GM12878 (cell line): ENCODE results near the gene RIT2. TPM values are rescaled to one million over a fixed set of nuclear protein-coding genes. Genes with fewer than 3 reads are reported as not detected.

Experiments
- ATAC-seq: fragments of 200-7000 bp; cut with Tn5 transposase; 3 replicates; pipeline ENCODE4 v1.9.1; 2020; ENCODE audit warnings: mild to moderate bottlenecking, moderate library complexity
- BruUV-seq: library from RNA; stranded (reverse); fragments of 400-500 nt; replicated peaks from 2 replicates; lab custom pipeline; 2021; lab: Mats Ljungman, UMichigan
- CTCF ChIA-PET: fragments of 300-600 bp; sonication (Branson Sonifier 250); formaldehyde crosslinking; extraction: SDS; loops from one replicate; lab custom pipeline; 2021; ENCODE audit warnings: inconsistent platforms; lab: Yijun Ruan, JAX
- POLR2A ChIA-PET: fragments of 350-600 bp; formaldehyde crosslinking; extraction: SDS; loops from one replicate; lab custom pipeline; 2021; ENCODE audit warnings: inconsistent platforms; lab: Charles Lee
- RAD21 ChIA-PET: fragments of 300-600 bp; sonication (Branson Sonifier 250); formaldehyde crosslinking; loops from one replicate; lab custom pipeline; 2023; ENCODE audit warnings: antibody characterized with exemption; ENCODE audit not compliant: unreplicated experiment; lab: Charles Lee
- SMC1A ChIA-PET: fragments of 300-600 bp; sonication (Branson Sonifier 250); formaldehyde crosslinking; loops from one replicate; lab custom pipeline; 2023; ENCODE audit not compliant: unreplicated experiment, uncharacterized antibody; lab: Charles Lee
- DNase-seq: peaks from one replicate; pipeline ENCODE4 v3.0.0-alpha.2; 2011; ENCODE audit warnings: low read depth, low spot score
- FAIRE-seq: peaks from 3 replicates; lab custom pipeline; 2011; peaks lifted over from hg19 to GRCh38; lab: Jason Lieb, UNC
- H2AFZ ChIP-seq: 2 replicates; pipeline ENCODE4 v1.6.0; 2011; ENCODE audit warnings: low read depth, low read length, control low read depth; ENCODE audit not compliant: control insufficient read depth
- H3K27ac ChIP-seq: 2 replicates; pipeline ENCODE4 v1.5.1; 2011; ENCODE audit warnings: control low read depth; ENCODE audit not compliant: control insufficient read depth, insufficient read depth
- H3K27me3 ChIP-seq, 2 experiments: replicated peaks in 1 of 2; 2 replicates each; pipeline versions ENCODE4 v1.6.0 to v1.6.1; 2011; ENCODE audit warnings: low read length in 1 of 2; ENCODE audit not compliant: control insufficient read depth in 2 of 2, insufficient read depth in 2 of 2
- H3K36me3 ChIP-seq, 2 experiments: 2 replicates each; pipeline ENCODE4 v1.5.1; 2011; ENCODE audit warnings: low read length in 1 of 2; ENCODE audit not compliant: control insufficient read depth in 2 of 2, insufficient read depth in 2 of 2
- H3K4me1 ChIP-seq: 2 replicates; pipeline ENCODE4 v1.6.1; 2011; ENCODE audit warnings: mild to moderate bottlenecking, low read length, moderate library complexity, mixed read lengths; ENCODE audit not compliant: control insufficient read depth, insufficient read depth
- H3K4me2 ChIP-seq: 2 replicates; pipeline ENCODE4 v1.6.0; 2011; ENCODE audit warnings: control low read depth; ENCODE audit not compliant: control insufficient read depth, insufficient read depth
- H3K4me3 ChIP-seq: fragments of 200-600 bp; sonication (generic); 2 replicates; pipeline ENCODE4 v1.5.1; 2016
- H3K79me2 ChIP-seq: 2 replicates; pipeline ENCODE4 v1.6.0; 2011; ENCODE audit warnings: low read length; ENCODE audit not compliant: control insufficient read depth, insufficient read depth
- H3K9ac ChIP-seq: 2 replicates; pipeline ENCODE4 v1.8.0; 2011; ENCODE audit warnings: low read length, control low read depth, mixed read lengths; ENCODE audit not compliant: control insufficient read depth, insufficient read depth
- H3K9me3 ChIP-seq: replicated peaks from 3 replicates; pipeline ENCODE4 v1.5.1; 2011; ENCODE audit warnings: mild to moderate bottlenecking, low read length; ENCODE audit not compliant: control insufficient read depth, insufficient read depth
- H4K20me1 ChIP-seq: 2 replicates; pipeline ENCODE4 v1.6.0; 2011; ENCODE audit not compliant: control insufficient read depth, insufficient read depth
- BACH1 ChIP-seq: fragments of 450-650 bp; IDR thresholded peaks from 2 replicates; pipeline ENCODE4 v1.6.1; 2017; ENCODE audit warnings: mild to moderate bottlenecking, borderline replicate concordance
- GABPA ChIP-seq: IDR thresholded peaks from 2 replicates; pipeline ENCODE4 v1.6.1; 2014; ENCODE audit warnings: antibody characterized with exemption, low read depth, mild to moderate bottlenecking, inconsistent platforms
- POLR2AphosphoS2 ChIP-seq: IDR thresholded peaks from 2 replicates; pipeline ENCODE4 v1.6.1; 2011; ENCODE audit warnings: low read depth, mild to moderate bottlenecking, low read length, improper control_type of control experiment, moderate library complexity
- RCOR1 ChIP-seq: conservative IDR thresholded peaks from 2 replicates; pipeline ENCODE4 v1.6.1; 2012; ENCODE audit warnings: low read depth, low read length, improper control_type of control experiment
- RUNX3 ChIP-seq: IDR thresholded peaks from 2 replicates; pipeline ENCODE4 v1.6.1; 2012; ENCODE audit warnings: low read length, inconsistent platforms
- SUPT20H ChIP-seq: IDR thresholded peaks from 2 replicates; pipeline ENCODE4 v1.6.1; 2011; ENCODE audit warnings: low read depth, mild to moderate bottlenecking, low read length, moderate library complexity, borderline replicate concordance; ENCODE audit not compliant: control insufficient read depth
- ZNF384 ChIP-seq: IDR thresholded peaks from 2 replicates; pipeline ENCODE4 v1.6.1; 2012; ENCODE audit warnings: low read depth, mild to moderate bottlenecking, low read length, improper control_type of control experiment, borderline replicate concordance
- ZNF622 ChIP-seq: fragments of 450-650 bp; IDR thresholded peaks from 2 replicates; pipeline ENCODE4 v1.6.1; 2017; ENCODE audit warnings: mild to moderate bottlenecking, inconsistent platforms
- WGBS: methylation state at CpG from one replicate; pipeline ENCODE4 v1.1.6; 2016; ENCODE audit warnings: low lambda C conversion rate; ENCODE audit not compliant: insufficient replicate concordance, insufficient coverage; ENCODE audit errors: missing lambda C conversion rate; 5-methylcytosine and 5-hydroxymethylcytosine counted together
- in situ Hi-C: fragments of 300-500 bp; cut with MboI; formaldehyde crosslinking; loops from 9 replicates; pipeline ENCODE4 v1.14.3; 2018; ENCODE audit warnings: mixed read lengths
- intact Hi-C: fragments of 100-400 bp; cut with micrococcal nuclease; formaldehyde crosslinking; loops from one replicate; pipeline ENCODE4 v1.14.2; 2022; ENCODE audit not compliant: unreplicated experiment
- polyA plus RNA-seq, 11 experiments: library from polyadenylated mRNA; depleted of rRNA in 4 of 11; unstranded in 6 of 11; stranded (reverse) in 5 of 11; fragments of >200 nt; fragmentation: Nextera tagmentation in 4 of 11; fragmentation: Illumina TruSeq in 1 of 11; extraction: Ambion mirVana in 4 of 11; extraction: Trizol in 1 of 11; gene quantifications; 1 replicate in 1 of 11; 2 replicates in 10 of 11; pipeline versions ENCODE4 v1.2.1 to v1.2.3, GENCODE V29; 2011 to 2016; ENCODE audit warnings: inconsistent platforms in 2 of 11, missing spikeins in 2 of 11, low read depth in 1 of 11
- total RNA-seq, 4 experiments: library from RNA; depleted of rRNA in 3 of 4; stranded (reverse); fragments of >200 nt in 3 of 4; fragmentation: Illumina TruSeq in 1 of 4; extraction: Trizol in 1 of 4; gene quantifications; 2 replicates each; pipeline versions ENCODE4 v1.2.1 to v1.2.3, GENCODE V29; 2013 to 2021
- TF ChIP-seq, protein P1 (sequence below): IDR thresholded peaks from 2 replicates; pipeline ENCODE4 v1.6.1; 2012; ENCODE audit warnings: improper control_type of control experiment, low read depth, low read length; ENCODE audit not compliant: insufficient replicate concordance
- TF ChIP-seq, protein P2 (sequence below): fragments of 450-650 bp; IDR thresholded peaks from 2 replicates; pipeline ENCODE4 v1.6.1; 2016; ENCODE audit warnings: mild to moderate bottlenecking

RIT2 gene
- total and polyA plus RNA-seq, 10 of the 15 experiments (the other 5 are each of a cell fraction or from before 2014, with no cell fraction given) = not detected

- POLR2A ChIA-PET = no interaction called here
- intact Hi-C loops = no loop called here
- DNase-seq = no peak
- Histone ChIP-seq H3K27ac (no peak overlapping the region), H3K79me2 (no peaks in the 10 kb centered on the region), H3K4me3 (no peak overlapping the region), H3K36me3 (no peaks in the 10 kb centered on the region), H3K9ac (no peak overlapping the region), H3K4me2 (no peak overlapping the region), H2AFZ (no peak overlapping the region), H3K27me3 (no peaks in the 10 kb centered on the region), H4K20me1 (no peaks in the 10 kb centered on the region)
- in situ Hi-C loops = no loop called here
- CTCF ChIA-PET = no interaction called here
- no TSS peak for BruUV-seq
- peak; percentile 57 for ATAC-seq
- RAD21 ChIA-PET = no interaction called here
- SMC1A ChIA-PET = interaction anchor here (0.8 kb wide), 1 partner anchor 17 kb away, joined by 3 read pairs; no protein-coding TSS in a partner anchor
- TF ChIP-seq GABPA (no peak), ZNF384 (peak; percentile 37; the same call in 1 of the 2 replicates)
- TF ChIP-seq, all 136 proteins: peak for 1
- H3K9me3 ChIP-seq = no peaks in the 10 kb centered on the region
- no peak for FAIRE-seq
- no peaks in the 10 kb centered on the region for H3K4me1 ChIP-seq
These were observed 164.8 kb downstream of the RIT2 start for GRCh38 chr18:42950732-42951131.

GRCh38 chr18:42948831-42949230 lies 166.7 kb downstream of the RIT2 start:
- Histone ChIP-seq H3K79me2 (no peaks in the 10 kb centered on the region), H2AFZ (no peak overlapping the region), H4K20me1 (no peaks in the 10 kb centered on the region), H3K4me3 (no peak overlapping the region), H3K27me3 (no peaks in the 10 kb centered on the region), H3K4me2 (no peak overlapping the region), H3K9ac (no peak overlapping the region), H3K27ac (no peak overlapping the region), H3K4me1 (no peaks in the 10 kb centered on the region), H3K36me3 (no peaks in the 10 kb centered on the region), H3K9me3 (no peaks in the 10 kb centered on the region)
- CTCF ChIA-PET = no interaction called here
- 42% methylated on average over 1 of the region's 1 CpG for WGBS
- in situ Hi-C loops = no loop called here
- RAD21 ChIA-PET = no interaction called here
- no TSS peak for BruUV-seq
- intact Hi-C loops = no loop called here
- DNase-seq (no peak), ATAC-seq (no peak), FAIRE-seq (no peak)
- SMC1A ChIA-PET = no interaction called here
- POLR2A ChIA-PET = no interaction called here
- TF ChIP-seq SUPT20H (no peak), BACH1 (no peak), ZNF622 (no peak), POLR2AphosphoS2 (no peak), RCOR1 (no peak), RUNX3 (no peak)
- TF ChIP-seq, protein P1, sequence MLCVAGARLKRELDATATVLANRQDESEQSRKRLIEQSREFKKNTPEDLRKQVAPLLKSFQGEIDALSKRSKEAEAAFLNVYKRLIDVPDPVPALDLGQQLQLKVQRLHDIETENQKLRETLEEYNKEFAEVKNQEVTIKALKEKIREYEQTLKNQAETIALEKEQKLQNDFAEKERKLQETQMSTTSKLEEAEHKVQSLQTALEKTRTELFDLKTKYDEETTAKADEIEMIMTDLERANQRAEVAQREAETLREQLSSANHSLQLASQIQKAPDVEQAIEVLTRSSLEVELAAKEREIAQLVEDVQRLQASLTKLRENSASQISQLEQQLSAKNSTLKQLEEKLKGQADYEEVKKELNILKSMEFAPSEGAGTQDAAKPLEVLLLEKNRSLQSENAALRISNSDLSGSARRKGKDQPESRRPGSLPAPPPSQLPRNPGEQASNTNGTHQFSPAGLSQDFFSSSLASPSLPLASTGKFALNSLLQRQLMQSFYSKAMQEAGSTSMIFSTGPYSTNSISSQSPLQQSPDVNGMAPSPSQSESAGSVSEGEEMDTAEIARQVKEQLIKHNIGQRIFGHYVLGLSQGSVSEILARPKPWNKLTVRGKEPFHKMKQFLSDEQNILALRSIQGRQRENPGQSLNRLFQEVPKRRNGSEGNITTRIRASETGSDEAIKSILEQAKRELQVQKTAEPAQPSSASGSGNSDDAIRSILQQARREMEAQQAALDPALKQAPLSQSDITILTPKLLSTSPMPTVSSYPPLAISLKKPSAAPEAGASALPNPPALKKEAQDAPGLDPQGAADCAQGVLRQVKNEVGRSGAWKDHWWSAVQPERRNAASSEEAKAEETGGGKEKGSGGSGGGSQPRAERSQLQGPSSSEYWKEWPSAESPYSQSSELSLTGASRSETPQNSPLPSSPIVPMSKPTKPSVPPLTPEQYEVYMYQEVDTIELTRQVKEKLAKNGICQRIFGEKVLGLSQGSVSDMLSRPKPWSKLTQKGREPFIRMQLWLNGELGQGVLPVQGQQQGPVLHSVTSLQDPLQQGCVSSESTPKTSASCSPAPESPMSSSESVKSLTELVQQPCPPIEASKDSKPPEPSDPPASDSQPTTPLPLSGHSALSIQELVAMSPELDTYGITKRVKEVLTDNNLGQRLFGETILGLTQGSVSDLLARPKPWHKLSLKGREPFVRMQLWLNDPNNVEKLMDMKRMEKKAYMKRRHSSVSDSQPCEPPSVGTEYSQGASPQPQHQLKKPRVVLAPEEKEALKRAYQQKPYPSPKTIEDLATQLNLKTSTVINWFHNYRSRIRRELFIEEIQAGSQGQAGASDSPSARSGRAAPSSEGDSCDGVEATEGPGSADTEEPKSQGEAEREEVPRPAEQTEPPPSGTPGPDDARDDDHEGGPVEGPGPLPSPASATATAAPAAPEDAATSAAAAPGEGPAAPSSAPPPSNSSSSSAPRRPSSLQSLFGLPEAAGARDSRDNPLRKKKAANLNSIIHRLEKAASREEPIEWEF = no peak
- TF ChIP-seq, protein P2, sequence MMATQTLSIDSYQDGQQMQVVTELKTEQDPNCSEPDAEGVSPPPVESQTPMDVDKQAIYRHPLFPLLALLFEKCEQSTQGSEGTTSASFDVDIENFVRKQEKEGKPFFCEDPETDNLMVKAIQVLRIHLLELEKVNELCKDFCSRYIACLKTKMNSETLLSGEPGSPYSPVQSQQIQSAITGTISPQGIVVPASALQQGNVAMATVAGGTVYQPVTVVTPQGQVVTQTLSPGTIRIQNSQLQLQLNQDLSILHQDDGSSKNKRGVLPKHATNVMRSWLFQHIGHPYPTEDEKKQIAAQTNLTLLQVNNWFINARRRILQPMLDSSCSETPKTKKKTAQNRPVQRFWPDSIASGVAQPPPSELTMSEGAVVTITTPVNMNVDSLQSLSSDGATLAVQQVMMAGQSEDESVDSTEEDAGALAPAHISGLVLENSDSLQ = no peak
